Naive thymus-derived CD8-positive, alpha-beta T cell (primary cell): ENCODE data around the gene MSS51. TPM values are rescaled to one million over a fixed set of nuclear protein-coding genes. Genes with fewer than 3 reads are reported as not detected.

Experiments used
- ATAC-seq, 2 donors: fragments of 150-1000 bp; cut with Tn5 transposase in 1 of 2; sonication (Bioruptor Pico), chemical (Tn5 transposase) in 1 of 2; 1 replicate in 1 of 2; 2 replicates in 1 of 2; pipeline ENCODE4 v1.10.0; 2021; ENCODE audit warnings: mild to moderate bottlenecking in 2 of 2, moderate library complexity in 2 of 2
- POLR2A ChIA-PET: fragments of 350-600 bp; sonication (Branson Sonifier 250); formaldehyde crosslinking; loops from one replicate; lab custom pipeline; 2021; ENCODE audit warnings: antibody characterized with exemption; lab: Charles Lee
- DNase-seq, 10 donors: peaks; one replicate each; pipeline versions ENCODE4 v3.0.0 to v3.0.0-alpha.2; 2020 to 2022
- H3K27ac Mint-ChIP-seq, 10 donors: one replicate each; pipeline ENCODE4 v1.8.0; 2020 to 2022; ENCODE audit warnings: mild to moderate bottlenecking in 10 of 10, mixed read lengths in 10 of 10, moderate library complexity in 4 of 10, inconsistent platforms in 1 of 10
- H3K27me3 Mint-ChIP-seq, 5 donors: one replicate each; pipeline ENCODE4 v1.8.0; 2021 to 2022; ENCODE audit warnings: mixed read lengths in 5 of 5
- H3K36me3 Mint-ChIP-seq, 3 donors: one replicate each; pipeline ENCODE4 v1.8.0; 2020 to 2022; ENCODE audit warnings: mixed read lengths in 3 of 3, mild to moderate bottlenecking in 2 of 3, inconsistent platforms in 1 of 3
- H3K4me1 Mint-ChIP-seq, 4 donors: one replicate each; pipeline ENCODE4 v1.8.0; 2021 to 2022; ENCODE audit warnings: mixed read lengths in 4 of 4
- H3K4me3 Mint-ChIP-seq, 10 donors: one replicate each; pipeline ENCODE4 v1.8.0; 2020 to 2022; ENCODE audit warnings: mild to moderate bottlenecking in 10 of 10, mixed read lengths in 10 of 10, moderate library complexity in 6 of 10, inconsistent platforms in 1 of 10
- H3K9me3 Mint-ChIP-seq, 9 donors: one replicate each; pipeline ENCODE4 v1.8.0; 2020 to 2022; ENCODE audit warnings: mixed read lengths in 9 of 9, mild to moderate bottlenecking in 3 of 9, inconsistent platforms in 1 of 9, moderate library complexity in 1 of 9
- polyA plus RNA-seq, 3 donors: library from polyadenylated mRNA; unstranded; fragments of 300-500 nt; fragmentation: Illumina TruSeq; gene quantifications; one replicate each; pipeline ENCODE4 v1.2.3, GENCODE V29; 2021
- total RNA-seq, 8 experiments: library from RNA in 2 of 8; stranded (reverse) in 2 of 8; gene quantifications; one replicate each; pipeline ENCODE4 v1.2.3 and lab custom pipeline; 2021 to 2026

The MSS51 gene
- 1 to 10 TPM; 5.9 to 6.2 TPM for total RNA-seq
- under 1 TPM in 2 of 3 donors, not detected in 1; 0.07 TPM for polyA plus RNA-seq
- 2.8 to 8.3 (median 4.4) reads per million in 6 experiments for total RNA-seq (lab: John Stamatoyannopoulos, UW)

- DNase-seq (peak in 1 of 10 donors; percentile 12), ATAC-seq (peak; percentile 36 to 52)
- peak within 1 kb of the TSS in 2 of 10 donors; percentile 34 for H3K4me3 Mint-ChIP-seq
- no peaks in the 10 kb centered on the region for H3K27me3 Mint-ChIP-seq
- peaks cover 0 to 23% (median 2%) of the 10 kb centered on the region in 3 donors for H3K36me3 Mint-ChIP-seq
- POLR2A ChIA-PET = no interaction called here
- H3K4me1 Mint-ChIP-seq = peaks cover 4 to 24% (median 16%) of the 10 kb centered on the region in 4 donors
- no peaks in the 10 kb centered on the region for H3K9me3 Mint-ChIP-seq
- peak within 1 kb of the TSS in 9 of 10 donors; percentile 21 to 82 (median 67) for H3K27ac Mint-ChIP-seq
Observed at GRCh38 chr10:73433538-73433867, at the start of gene MSS51. TSS of gene MSS51 (minus strand) at chr10:73433561. CDS start at chr10:73428284, 5,277 bp downstream.

DNA sequence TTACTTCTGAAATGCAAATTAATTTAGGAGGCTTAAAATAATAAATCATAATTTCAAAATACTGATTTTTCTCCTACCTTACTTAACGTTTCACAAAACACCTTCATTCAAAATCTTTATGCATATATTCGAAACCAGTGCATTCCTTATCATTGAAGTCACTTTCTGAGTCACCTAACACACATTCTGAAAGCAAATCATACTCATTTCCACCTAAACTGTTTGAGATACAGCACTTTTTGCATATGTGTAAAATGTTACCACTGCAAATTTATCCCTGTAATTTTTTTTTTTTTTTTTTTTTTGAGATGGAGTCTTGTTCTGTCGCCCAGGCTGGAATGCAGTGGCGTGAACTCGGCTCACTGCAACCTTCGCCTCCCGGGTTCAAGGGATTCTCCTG, 46.8 kb upstream of the MSS51 start:
- no peak for ATAC-seq
- Mint-ChIP-seq H3K4me3 (no peak overlapping the region), H3K9me3 (no peaks in the 10 kb centered on the region), H3K36me3 (peaks cover 8 to 62% (median 17%) of the 10 kb centered on the region in 3 donors), H3K27me3 (no peaks in the 10 kb centered on the region), H3K27ac (no peak overlapping the region), H3K4me1 (peaks cover 6 to 31% (median 18%) of the 10 kb centered on the region in 4 donors)
- DNase-seq = no peak
- POLR2A ChIA-PET = no interaction called here

DNA sequence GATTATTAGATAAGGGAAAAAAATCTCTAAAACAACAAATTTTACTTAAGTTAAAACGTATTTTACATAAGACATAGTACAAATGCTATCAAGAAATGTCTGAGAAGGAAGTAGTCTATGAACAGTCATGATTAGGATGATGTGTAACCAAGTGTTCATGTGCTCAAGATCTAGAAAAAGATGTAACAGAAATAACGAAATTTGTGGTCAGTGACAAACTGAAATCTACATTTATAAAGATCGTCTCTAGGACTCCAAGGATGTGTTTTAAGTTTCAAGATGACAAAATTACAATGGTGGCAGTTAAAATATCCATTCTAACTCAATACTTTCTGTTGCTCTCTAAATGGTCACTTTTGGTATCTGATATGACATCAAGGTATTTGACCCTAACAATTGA, 45.3 kb upstream of the MSS51 start:
- Mint-ChIP-seq H3K4me3 (no peak overlapping the region), H3K27ac (peak overlapping the region in 3 of 10 donors; percentile 2 to 34 (median 31)), H3K27me3 (no peaks in the 10 kb centered on the region), H3K36me3 (peaks cover 12 to 70% (median 24%) of the 10 kb centered on the region in 3 donors), H3K4me1 (peaks cover 6 to 26% (median 15%) of the 10 kb centered on the region in 4 donors), H3K9me3 (no peaks in the 10 kb centered on the region)
- no peak for ATAC-seq
- DNase-seq = no peak
- POLR2A ChIA-PET = no interaction called here

- H3K27me3 Mint-ChIP-seq = no peaks in the 10 kb centered on the region
- H3K9me3 Mint-ChIP-seq = no peaks in the 10 kb centered on the region
- H3K36me3 Mint-ChIP-seq = peaks cover 8 to 78% (median 25%) of the 10 kb centered on the region in 3 donors
- peaks cover 0 to 3% (median under 1%) of the 10 kb centered on the region in 4 donors for H3K4me1 Mint-ChIP-seq
- H3K4me3 Mint-ChIP-seq = no peak overlapping the region
- DNase-seq (no peak), ATAC-seq (no peak)
- POLR2A ChIA-PET = interaction anchor here (0.6 to 2.4 kb wide), 2 partner anchors 24 to 91 kb away, joined by 4 to 7 read pairs; partner anchors contain the start of gene PPP3CB
- no peak overlapping the region for H3K27ac Mint-ChIP-seq
Observed at GRCh38 chr10:73471226-73471625, 37.9 kb upstream of the MSS51 start.

DNA sequence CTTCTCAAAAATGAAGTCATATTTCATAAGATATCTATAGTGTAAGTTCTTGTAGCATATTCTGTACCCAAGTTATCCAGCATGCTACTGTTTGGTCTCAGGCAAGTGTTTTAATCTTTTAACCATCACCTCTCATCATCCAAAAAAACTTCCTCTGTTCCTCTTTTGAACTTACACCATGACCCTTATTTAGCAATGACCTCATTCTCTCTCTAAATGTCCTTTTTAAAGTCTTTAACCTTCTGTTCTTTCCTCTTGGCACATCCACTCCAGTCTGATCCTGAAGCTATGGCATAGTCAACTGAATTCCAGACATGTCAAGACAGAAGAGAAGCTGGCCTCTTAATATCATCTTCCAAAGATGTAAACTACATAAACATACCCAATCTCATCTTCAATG, 36.2 kb upstream of the MSS51 start:
- Mint-ChIP-seq H3K4me3 (no peak overlapping the region), H3K27me3 (no peaks in the 10 kb centered on the region), H3K4me1 (peaks cover 0 to 3% (median 0%) of the 10 kb centered on the region in 4 donors), H3K27ac (peak overlapping the region in 4 of 10 donors; percentile 1 to 75 (median 21)), H3K9me3 (no peaks in the 10 kb centered on the region), H3K36me3 (peaks cover 0 to 77% (median 19%) of the 10 kb centered on the region in 3 donors)
- DNase-seq = no peak
- POLR2A ChIA-PET = interaction anchor here (2.4 kb wide), 1 partner anchor 26 kb away, joined by 7 read pairs; the partner anchor contains the start of gene PPP3CB
- ATAC-seq = no peak

DNA sequence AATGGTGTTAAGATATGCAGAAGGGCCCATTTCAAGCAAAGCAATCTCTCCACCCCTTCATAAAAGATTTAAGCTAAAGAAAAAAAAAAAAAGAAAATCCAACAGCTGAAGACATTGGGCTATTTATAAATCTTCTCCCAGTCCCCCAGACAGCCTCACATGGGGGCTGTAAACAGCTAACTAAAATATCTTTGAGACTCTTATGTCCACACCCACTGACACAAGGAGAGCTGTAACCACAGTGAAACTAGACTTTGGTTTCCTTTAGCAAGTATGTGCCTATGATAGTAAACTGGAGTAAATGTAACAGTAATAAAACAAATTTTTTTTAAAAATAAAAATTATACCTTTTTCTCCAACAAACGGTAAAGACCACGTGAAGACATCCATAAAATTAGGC, 33.8 kb upstream of the MSS51 start:
- DNase-seq = no peak

DNA sequence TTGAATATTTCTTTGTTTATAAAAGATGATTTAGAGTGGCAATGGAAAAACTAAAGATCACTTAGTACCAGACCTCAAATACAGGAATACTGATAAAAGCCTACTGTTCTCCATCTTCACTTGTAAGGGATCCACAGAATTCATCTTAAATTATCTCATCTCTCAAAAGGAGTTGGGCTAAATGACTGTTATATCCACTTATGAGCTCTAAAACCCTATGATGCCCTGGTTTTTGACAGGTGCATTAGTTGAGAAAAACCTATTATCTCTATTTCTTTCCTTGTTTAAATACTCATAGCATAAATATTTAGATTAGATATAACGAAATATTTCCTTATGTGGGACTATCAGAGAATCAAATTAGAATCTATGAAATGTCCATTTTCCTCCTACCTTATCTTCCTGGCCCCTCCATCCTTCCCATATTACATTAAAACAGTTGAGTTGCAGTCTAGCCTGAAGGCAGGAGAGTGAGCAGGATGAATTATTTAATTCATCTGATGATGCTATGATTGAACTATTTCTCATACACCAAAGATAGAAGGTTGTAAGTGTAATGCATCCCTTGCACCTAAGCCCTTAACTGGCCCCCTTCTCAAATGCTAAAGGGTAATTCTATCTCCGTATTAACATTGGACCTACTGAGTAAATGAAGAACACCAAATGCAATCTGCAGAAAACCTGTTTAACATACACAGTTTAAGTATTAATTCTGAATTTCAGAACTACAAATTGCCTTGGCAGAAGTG, 32.8 kb upstream of the MSS51 start:
- POLR2A ChIA-PET = no interaction called here
- Mint-ChIP-seq H3K27ac (no peak overlapping the region), H3K36me3 (peaks cover 5 to 74% (median 14%) of the 10 kb centered on the region in 3 donors), H3K4me1 (peaks cover 0 to 3% (median 0%) of the 10 kb centered on the region in 4 donors), H3K9me3 (no peaks in the 10 kb centered on the region), H3K27me3 (no peaks in the 10 kb centered on the region), H3K4me3 (no peak overlapping the region)
- ATAC-seq = no peak
- no peak for DNase-seq

More for the DNA sequence above, 33.8 kb upstream of the MSS51 start:
- no peaks in the 10 kb centered on the region for H3K9me3 Mint-ChIP-seq
- H3K27me3 Mint-ChIP-seq = no peaks in the 10 kb centered on the region
- no peak for ATAC-seq
- POLR2A ChIA-PET = no interaction called here
- H3K4me3 Mint-ChIP-seq = no peak overlapping the region
- H3K36me3 Mint-ChIP-seq = peaks cover 5 to 76% (median 20%) of the 10 kb centered on the region in 3 donors
- H3K4me1 Mint-ChIP-seq = peaks cover 0 to 3% (median 0%) of the 10 kb centered on the region in 4 donors
- H3K27ac Mint-ChIP-seq = peak overlapping the region in 1 of 10 donors; percentile 48

DNA sequence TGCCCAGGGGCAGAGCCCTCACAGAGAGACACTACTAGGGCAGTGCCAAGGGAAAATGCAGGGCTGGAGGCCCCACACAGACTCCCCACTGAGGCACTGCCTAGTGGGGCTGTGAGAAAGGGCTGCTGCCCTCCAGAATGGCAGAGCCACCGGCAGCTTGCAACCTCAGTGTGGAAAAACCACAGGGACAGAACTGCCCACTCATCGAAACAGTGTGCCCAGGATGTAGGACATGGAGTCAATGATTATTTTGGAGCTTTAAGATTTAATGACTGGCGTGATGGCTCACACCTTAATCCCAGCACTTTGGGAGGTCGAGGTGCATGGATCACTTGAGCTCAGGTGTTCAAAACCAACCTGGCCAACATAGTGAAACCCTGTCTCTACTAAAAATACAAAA, 27.5 kb upstream of the MSS51 start:
- no peaks in the 10 kb centered on the region for H3K27me3 Mint-ChIP-seq
- H3K9me3 Mint-ChIP-seq = no peaks in the 10 kb centered on the region
- ATAC-seq = no peak
- H3K4me3 Mint-ChIP-seq = no peak overlapping the region
- peaks cover 9 to 50% (median 11%) of the 10 kb centered on the region in 3 donors for H3K36me3 Mint-ChIP-seq
- H3K4me1 Mint-ChIP-seq = peaks cover 0 to 6% (median 2%) of the 10 kb centered on the region in 4 donors
- H3K27ac Mint-ChIP-seq = peak overlapping the region in 1 of 10 donors; percentile 85
- DNase-seq = no peak
- POLR2A ChIA-PET = no interaction called here

DNA sequence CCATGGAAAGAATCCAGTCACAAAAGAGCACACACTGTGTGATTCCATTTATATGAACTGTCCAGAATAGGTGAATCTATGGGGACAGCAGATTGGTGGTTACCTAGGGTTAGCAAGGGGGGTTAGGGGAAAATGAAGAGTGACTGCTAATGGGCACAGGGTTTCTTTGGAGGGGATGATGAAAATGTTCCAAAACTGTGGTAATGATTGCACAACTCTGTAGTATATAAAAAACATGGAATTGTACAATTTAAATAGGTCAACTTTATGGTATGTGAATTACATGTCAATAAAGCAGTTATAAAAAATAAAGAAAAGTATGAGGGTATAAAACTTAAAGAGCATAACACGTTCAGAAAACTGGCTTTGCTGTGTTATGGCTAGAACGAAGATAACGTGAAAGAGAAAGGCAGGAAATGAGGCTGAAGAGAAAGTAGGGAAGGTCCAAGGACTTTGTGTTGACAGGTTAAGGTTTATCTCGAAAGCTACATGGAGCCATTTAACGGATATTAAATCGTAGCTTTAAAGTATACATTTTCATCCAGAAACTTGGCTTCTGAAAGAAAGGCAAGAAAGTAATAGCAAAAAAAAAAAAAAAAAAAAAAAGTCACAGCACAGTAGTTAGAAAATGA, 26.4 kb upstream of the MSS51 start:
- POLR2A ChIA-PET = interaction anchor here (0.7 kb wide), 1 partner anchor 1085 kb away, joined by 3 read pairs; no protein-coding TSS in a partner anchor
- no peak overlapping the region for H3K4me3 Mint-ChIP-seq
- peak overlapping the region in 5 of 10 donors; percentile 5 to 71 (median 33) for H3K27ac Mint-ChIP-seq
- no peaks in the 10 kb centered on the region for H3K27me3 Mint-ChIP-seq
- DNase-seq = no peak
- H3K4me1 Mint-ChIP-seq = peaks cover 0 to 7% (median 3%) of the 10 kb centered on the region in 4 donors
- ATAC-seq = no peak
- H3K9me3 Mint-ChIP-seq = no peaks in the 10 kb centered on the region
- H3K36me3 Mint-ChIP-seq = peaks cover 9 to 50% (median 10%) of the 10 kb centered on the region in 3 donors

DNA sequence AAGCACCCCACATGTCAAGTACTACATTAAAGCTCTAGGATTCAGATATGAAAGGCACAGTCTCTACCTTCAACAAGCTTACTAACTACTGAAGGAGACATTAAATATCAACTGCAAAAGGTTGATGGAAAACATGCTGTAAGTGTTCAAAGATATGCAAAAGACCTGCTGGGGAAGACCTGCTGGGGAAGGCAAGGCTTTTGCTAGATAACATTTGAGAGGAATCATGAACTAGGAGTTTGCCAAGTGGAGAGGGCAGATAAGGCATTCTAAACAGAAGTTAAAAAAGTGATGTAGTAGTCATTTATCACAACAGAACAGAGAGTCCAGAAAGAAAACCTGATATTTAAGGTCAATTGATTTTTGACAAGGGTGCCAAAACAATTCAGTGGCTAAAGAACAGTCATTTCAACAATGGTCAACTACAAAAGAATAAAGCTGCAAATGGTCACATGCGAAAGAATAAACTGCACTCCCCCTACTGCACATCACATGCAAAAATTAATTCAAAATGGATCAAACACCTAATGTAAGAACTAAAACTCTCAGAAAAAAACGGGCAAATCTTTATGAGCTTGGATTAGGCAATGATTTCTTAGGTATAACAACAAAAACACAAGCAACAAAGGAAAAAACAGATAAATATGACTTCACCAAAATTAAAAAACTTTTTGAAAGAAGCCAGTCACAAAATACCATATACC, 23.0 kb upstream of the MSS51 start:
- Mint-ChIP-seq H3K9me3 (no peaks in the 10 kb centered on the region), H3K4me3 (no peak overlapping the region), H3K27me3 (no peaks in the 10 kb centered on the region), H3K4me1 (peaks cover 0 to 7% (median 3%) of the 10 kb centered on the region in 4 donors), H3K36me3 (peaks cover 4 to 51% (median 14%) of the 10 kb centered on the region in 3 donors), H3K27ac (no peak overlapping the region)
- ATAC-seq (no peak), DNase-seq (no peak)
- POLR2A ChIA-PET = no interaction called here

DNA sequence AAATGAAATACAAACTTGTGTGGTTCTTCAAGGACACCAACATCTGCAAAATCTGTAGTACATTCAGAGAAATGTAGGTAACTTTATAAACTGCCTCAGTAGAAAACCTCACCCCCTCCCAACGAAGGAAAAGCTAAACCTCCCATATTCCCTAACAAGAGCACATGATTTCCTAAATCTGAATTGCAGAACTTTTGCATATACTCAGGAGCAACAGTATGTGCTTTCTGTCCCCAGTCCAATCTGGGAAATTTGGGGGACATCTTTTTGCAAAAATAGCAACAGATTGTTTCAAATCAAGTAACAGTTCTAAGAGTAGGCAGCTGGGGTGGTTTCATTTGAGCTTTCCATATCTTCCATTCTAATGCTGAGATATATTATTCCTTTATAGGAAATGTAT, 15.8 kb upstream of the MSS51 start:
- Mint-ChIP-seq H3K4me3 (no peak overlapping the region), H3K36me3 (peaks cover 0 to 68% (median 18%) of the 10 kb centered on the region in 3 donors), H3K9me3 (no peaks in the 10 kb centered on the region), H3K27ac (peak overlapping the region in 1 of 10 donors; percentile 48), H3K27me3 (no peaks in the 10 kb centered on the region), H3K4me1 (peaks cover 0 to 2% (median 0%) of the 10 kb centered on the region in 4 donors)
- DNase-seq (no peak), ATAC-seq (no peak)
- POLR2A ChIA-PET = no interaction called here

DNA sequence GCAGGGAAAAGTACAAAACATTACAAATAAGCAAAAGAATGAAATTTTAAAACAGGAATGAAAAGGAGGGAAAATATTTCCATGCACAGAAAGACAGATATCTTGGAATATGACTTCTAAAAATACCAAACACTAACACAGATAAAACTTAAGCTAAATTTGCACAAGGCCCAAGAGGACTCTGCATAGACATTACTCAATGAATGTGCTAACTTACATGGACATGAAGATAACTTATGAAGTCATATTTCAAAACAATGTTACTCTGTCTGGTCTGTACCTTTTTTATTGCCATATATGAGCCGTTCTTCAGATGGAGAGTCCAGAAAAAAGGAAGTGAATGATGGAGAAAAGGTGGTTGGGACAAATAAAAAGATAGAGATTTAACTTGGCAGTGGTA, 15.0 kb upstream of the MSS51 start:
- peaks cover 0 to 2% (median 0%) of the 10 kb centered on the region in 4 donors for H3K4me1 Mint-ChIP-seq
- POLR2A ChIA-PET = no interaction called here
- ATAC-seq (no peak), DNase-seq (no peak)
- peaks cover 0 to 69% (median 16%) of the 10 kb centered on the region in 3 donors for H3K36me3 Mint-ChIP-seq
- no peaks in the 10 kb centered on the region for H3K9me3 Mint-ChIP-seq
- no peaks in the 10 kb centered on the region for H3K27me3 Mint-ChIP-seq
- H3K27ac Mint-ChIP-seq = peak overlapping the region in 6 of 10 donors; percentile 22 to 67 (median 52)
- no peak overlapping the region for H3K4me3 Mint-ChIP-seq
